CD4-positive, alpha-beta T cell (primary cell): Measurements from ENCODE around the gene MDM2. TPM values are rescaled to one million over a fixed set of nuclear protein-coding genes. Genes with fewer than 3 reads are reported as not detected.

ENCODE experiments used
- ATAC-seq: fragments of 200-7000 bp; cut with Tn5 transposase; one replicate; pipeline ENCODE4 v1.10.0; 2022; ENCODE audit warnings: mild to moderate bottlenecking; ENCODE audit not compliant: poor library complexity
- CTCF ChIA-PET: fragments of 350-600 bp; sonication (Branson Sonifier 250); formaldehyde crosslinking; loops from one replicate; lab custom pipeline; 2021; ENCODE audit warnings: antibody characterized with exemption, inconsistent platforms; lab: Charles Lee
- POLR2A ChIA-PET: fragments of 350-600 bp; sonication (Branson Sonifier 250); formaldehyde crosslinking; loops from one replicate; lab custom pipeline; 2021; ENCODE audit warnings: antibody characterized with exemption, inconsistent platforms; lab: Charles Lee
- DNase-seq, 14 experiments: peaks; one replicate each; pipeline ENCODE4 v3.0.0-alpha.2; 2013 to 2020; ENCODE audit warnings: mixed read lengths in 2 of 14
- H3K27ac ChIP-seq, 2 donors: one replicate each; pipeline versions ENCODE4 v1.5.1 to v1.7.0; 2013; ENCODE audit warnings: low read length in 2 of 2, low read depth in 1 of 2, mild to moderate bottlenecking in 1 of 2
- H3K27me3 ChIP-seq, 2 experiments: 1 replicate in 1 of 2; 2 replicates in 1 of 2; pipeline versions ENCODE4 v1.6.1 to v1.7.0; 2013; ENCODE audit warnings: low read length in 2 of 2, control low read depth in 1 of 2, mild to moderate bottlenecking in 1 of 2, moderate library complexity in 1 of 2; ENCODE audit not compliant: insufficient read depth in 2 of 2, control insufficient read depth in 1 of 2
- H3K36me3 ChIP-seq: one replicate; pipeline ENCODE4 v1.6.1; 2013; ENCODE audit warnings: low read length, control low read depth; ENCODE audit not compliant: insufficient read depth
- H3K4me1 ChIP-seq: one replicate; pipeline ENCODE4 v1.6.1; 2013; ENCODE audit warnings: low read length, control low read depth; ENCODE audit not compliant: insufficient read depth
- H3K4me3 ChIP-seq: one replicate; pipeline ENCODE4 v1.5.1; 2013; ENCODE audit warnings: mild to moderate bottlenecking, low read length, moderate library complexity
- H3K9me3 ChIP-seq, 2 experiments: 1 replicate in 1 of 2; 2 replicates in 1 of 2; pipeline versions ENCODE4 v1.6.1 to v1.7.0; 2013; ENCODE audit warnings: low read length in 2 of 2, mild to moderate bottlenecking in 2 of 2, control low read depth in 1 of 2, moderate library complexity in 1 of 2; ENCODE audit not compliant: control insufficient read depth in 1 of 2, insufficient read depth in 1 of 2
- H3K27ac Mint-ChIP-seq: one replicate; pipeline ENCODE4 v1.8.0; 2020; ENCODE audit warnings: mixed read lengths
- H3K27me3 Mint-ChIP-seq: one replicate; pipeline ENCODE4 v1.8.0; 2021; ENCODE audit warnings: mixed read lengths
- H3K36me3 Mint-ChIP-seq: one replicate; pipeline ENCODE4 v1.8.0; 2021; ENCODE audit warnings: low read depth, mixed read lengths
- H3K4me1 Mint-ChIP-seq: one replicate; pipeline ENCODE4 v1.8.0; 2021; ENCODE audit warnings: low read depth, mixed read lengths
- H3K4me3 Mint-ChIP-seq: one replicate; pipeline ENCODE4 v1.8.0; 2020; ENCODE audit warnings: mild to moderate bottlenecking, mixed read lengths
- H3K9me3 Mint-ChIP-seq: one replicate; pipeline ENCODE4 v1.8.0; 2020; ENCODE audit warnings: mixed read lengths
- CTCF ChIP-seq: fragments of 200-600 bp; IDR thresholded peaks from one replicate; pipeline ENCODE4 v1.8.0; 2022; ENCODE audit warnings: antibody characterized with exemption, mild to moderate bottlenecking
- intact Hi-C, 2 experiments: fragments of 100-400 bp; cut with DNase I in 1 of 2; cut with micrococcal nuclease in 1 of 2; formaldehyde crosslinking; loops; one replicate each; pipeline versions ENCODE4 v1.15.1 to v1.9.0; 2023 to 2025; cut with DNase I, micrococcal nuclease
- total RNA-seq, 174 experiments: library from RNA in 2 of 174; stranded (reverse) in 2 of 174; gene quantifications; one replicate each; pipeline ENCODE4 v1.2.3 and lab custom pipeline; 2021 to 2026

MDM2 gene
- total RNA-seq, 2 experiments from 2014 or later: 90.8 TPM

- CTCF ChIA-PET: no interaction called here
- H3K27me3 Mint-ChIP-seq: no peaks in the 10 kb centered on the region
- DNase-seq (no peak), ATAC-seq (no peak)
- H3K36me3 Mint-ChIP-seq: no peaks in the 10 kb centered on the region
- Histone ChIP-seq H3K4me1 (no peaks in the 10 kb centered on the region), H3K36me3 (no peaks in the 10 kb centered on the region), H3K27me3 (peaks cover 0 to 2% of the 10 kb centered on the region in 2 experiments), H3K4me3 (no peak overlapping the region), H3K27ac (no peak overlapping the region), H3K9me3 (no peaks in the 10 kb centered on the region)
- no peaks in the 10 kb centered on the region for H3K9me3 Mint-ChIP-seq
- H3K4me1 Mint-ChIP-seq: no peaks in the 10 kb centered on the region
- no peak overlapping the region for H3K27ac Mint-ChIP-seq
- POLR2A ChIA-PET: no interaction called here
- no peak for TF ChIP-seq CTCF
- intact Hi-C loops: no loop called here
- no peak overlapping the region for H3K4me3 Mint-ChIP-seq
Measured at GRCh38 chr12:68868043-68868790, 60.2 kb downstream of the MDM2 start.

GRCh38 chr12:68870011-68870410 is 62.0 kb downstream of the MDM2 start:
- H3K27ac Mint-ChIP-seq: no peak overlapping the region
- no peaks in the 10 kb centered on the region for H3K4me1 Mint-ChIP-seq
- H3K4me3 ChIP-seq: no peak overlapping the region
- intact Hi-C loops: no loop called here
- H3K9me3 ChIP-seq: no peaks in the 10 kb centered on the region
- ChIA-PET POLR2A (no interaction called here), CTCF (no interaction called here)
- TF ChIP-seq CTCF: no peak
- H3K36me3 Mint-ChIP-seq: no peaks in the 10 kb centered on the region
- no peaks in the 10 kb centered on the region for H3K36me3 ChIP-seq
- ATAC-seq: no peak
- H3K4me3 Mint-ChIP-seq: no peak overlapping the region
- DNase-seq: no peak
- H3K27me3 ChIP-seq: peaks cover 0 to 2% of the 10 kb centered on the region in 2 experiments
- no peaks in the 10 kb centered on the region for H3K27me3 Mint-ChIP-seq
- no peaks in the 10 kb centered on the region for H3K4me1 ChIP-seq
- H3K27ac ChIP-seq: no peak overlapping the region
- H3K9me3 Mint-ChIP-seq: no peaks in the 10 kb centered on the region

- H3K36me3 ChIP-seq: no peaks in the 10 kb centered on the region
- POLR2A ChIA-PET: no interaction called here
- Mint-ChIP-seq H3K4me3 (no peak overlapping the region), H3K9me3 (no peaks in the 10 kb centered on the region), H3K27ac (no peak overlapping the region), H3K4me1 (no peaks in the 10 kb centered on the region), H3K27me3 (no peaks in the 10 kb centered on the region), H3K36me3 (no peaks in the 10 kb centered on the region)
- intact Hi-C loops: no loop called here
- H3K4me1 ChIP-seq: no peaks in the 10 kb centered on the region
- no peak overlapping the region for H3K4me3 ChIP-seq
- no peak for TF ChIP-seq CTCF
- ATAC-seq (no peak), DNase-seq (no peak)
- H3K9me3 ChIP-seq: no peaks in the 10 kb centered on the region
- CTCF ChIA-PET: no interaction called here
- H3K27ac ChIP-seq: no peak overlapping the region
- H3K27me3 ChIP-seq: peaks cover 0 to 2% of the 10 kb centered on the region in 2 experiments
Measured at GRCh38 chr12:68870443-68870842, 62.5 kb downstream of the MDM2 start.
